ENCODE data around the gene PDGFA.

Gene PDGFA

GRCh38 chr7:473870-474604, 45.6 kb downstream of the PDGFA start:
- no peak for TF ChIP-seq CTCF (IDR thresholded peaks at IDR 0.05; ENCODE audit: low read depth, low read length, missing control alignments)
- no peak for DNase-seq (ENCODE audit: low read depth)
- in situ Hi-C loops (cut with HindIII; ENCODE audit: low sequenced_read_pairs), result no loop called here
- no peak overlapping the region for H3K4me3 ChIP-seq (ENCODE audit: low read depth, low read length)

GRCh38 chr7:473211-473734, 46.4 kb downstream of the PDGFA start:
- H3K4me3 ChIP-seq (ENCODE audit: low read depth, low read length), result no peak overlapping the region
- DNase-seq (ENCODE audit: low read depth), result no peak
- TF ChIP-seq CTCF (IDR thresholded peaks at IDR 0.05; ENCODE audit: low read depth, low read length, missing control alignments), result no peak
- in situ Hi-C loops (cut with HindIII; ENCODE audit: low sequenced_read_pairs), result no loop called here

GRCh38 chr7:472640-472957, 47.0 kb downstream of the PDGFA start:
- TF ChIP-seq CTCF (IDR thresholded peaks at IDR 0.05; ENCODE audit: low read depth, low read length, missing control alignments), result no peak
- DNase-seq (ENCODE audit: low read depth), result no peak
- in situ Hi-C loops (cut with HindIII; ENCODE audit: low sequenced_read_pairs), result no loop called here
- H3K4me3 ChIP-seq (ENCODE audit: low read depth, low read length), result no peak overlapping the region

- TF ChIP-seq CTCF (IDR thresholded peaks at IDR 0.05; ENCODE audit: low read depth, low read length, missing control alignments), result no peak
- peak; percentile 28 for DNase-seq (ENCODE audit: low read depth)
- no peak overlapping the region for H3K4me3 ChIP-seq (ENCODE audit: low read depth, low read length)
- in situ Hi-C loops (cut with HindIII; ENCODE audit: low sequenced_read_pairs), result no loop called here
These were observed 47.6 kb downstream of the PDGFA start for GRCh38 chr7:471866-472639.

GRCh38 chr7:471191-471865, 48.3 kb downstream of the PDGFA start:
- no peak overlapping the region for H3K4me3 ChIP-seq (ENCODE audit: low read depth, low read length)
- TF ChIP-seq CTCF (IDR thresholded peaks at IDR 0.05; ENCODE audit: low read depth, low read length, missing control alignments), result no peak
- no peak for DNase-seq (ENCODE audit: low read depth)
- in situ Hi-C loops (cut with HindIII; ENCODE audit: low sequenced_read_pairs), result no loop called here

- no peak overlapping the region for H3K4me3 ChIP-seq (ENCODE audit: low read depth, low read length)
- DNase-seq (ENCODE audit: low read depth), result no peak
- in situ Hi-C loops (cut with HindIII; ENCODE audit: low sequenced_read_pairs), result no loop called here
These were observed 50.1 kb downstream of the PDGFA start for GRCh38 chr7:469563-469961.

More at GRCh38 chr7:469563-469961, 50.1 kb downstream of the PDGFA start:
- TF ChIP-seq CTCF (IDR thresholded peaks at IDR 0.05; ENCODE audit: low read depth, low read length, missing control alignments), result no peak
